Pulmonary artery endothelial cell (primary cell): Measurements from ENCODE around the gene ZNF775. TPM values are rescaled to one million over a fixed set of nuclear protein-coding genes. Genes with fewer than 3 reads are reported as not detected.
"Not testable (repeated sequence)": the region's sequence is repeated elsewhere in the genome, so short reads cannot be mapped to it uniquely, and the experiment has no call there.

Experiments used
- DNase-seq: peaks from one replicate; pipeline ENCODE4 v3.0.0-alpha.2; 2011; ENCODE audit warnings: low read depth, low spot score
- total RNA-seq: library from RNA; depleted of rRNA; stranded (reverse); fragments of >200 nt; gene quantifications from 2 replicates; pipeline ENCODE4 v1.2.3, GENCODE V29; 2014

ZNF775 gene
- total RNA-seq, 1 donor from 2014 or later = 9.2 TPM

DNA sequence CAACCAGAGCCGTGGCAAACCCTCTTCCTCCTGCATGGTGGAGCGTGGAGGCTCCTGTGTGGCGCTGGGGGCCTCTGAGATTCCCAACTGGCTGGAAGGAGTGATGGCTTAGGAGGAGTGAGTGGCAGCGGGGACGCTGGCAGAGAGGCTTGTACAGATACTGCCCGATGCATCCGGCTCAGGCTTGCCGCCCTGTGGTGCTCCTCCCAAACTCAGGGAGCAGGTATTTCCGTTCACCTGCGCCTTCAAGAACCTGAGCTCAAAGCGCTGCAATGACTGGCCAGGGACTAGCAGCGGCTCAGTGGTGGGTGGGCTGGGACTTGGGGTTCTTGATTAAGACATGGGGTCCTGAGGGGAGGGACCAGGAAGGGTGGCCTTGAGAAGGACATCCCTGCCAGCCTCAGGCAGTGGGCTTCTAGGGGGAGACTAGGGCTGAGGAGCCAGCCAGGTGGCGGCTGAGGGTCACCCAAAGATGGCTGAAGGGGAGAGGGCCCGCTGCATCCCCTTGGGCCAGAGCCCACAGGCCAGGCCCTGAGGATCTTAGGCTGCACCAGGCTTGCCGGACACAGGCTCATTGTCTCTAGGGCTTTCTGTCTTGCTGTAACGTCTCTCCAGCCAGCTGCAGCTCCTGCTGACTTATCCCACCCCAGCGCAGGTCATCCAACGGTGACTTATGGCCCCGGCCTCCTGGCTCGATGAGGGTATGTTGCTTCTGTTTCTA, 3.2 kb downstream of the ZNF775 start:
- no peak for DNase-seq

DNA sequence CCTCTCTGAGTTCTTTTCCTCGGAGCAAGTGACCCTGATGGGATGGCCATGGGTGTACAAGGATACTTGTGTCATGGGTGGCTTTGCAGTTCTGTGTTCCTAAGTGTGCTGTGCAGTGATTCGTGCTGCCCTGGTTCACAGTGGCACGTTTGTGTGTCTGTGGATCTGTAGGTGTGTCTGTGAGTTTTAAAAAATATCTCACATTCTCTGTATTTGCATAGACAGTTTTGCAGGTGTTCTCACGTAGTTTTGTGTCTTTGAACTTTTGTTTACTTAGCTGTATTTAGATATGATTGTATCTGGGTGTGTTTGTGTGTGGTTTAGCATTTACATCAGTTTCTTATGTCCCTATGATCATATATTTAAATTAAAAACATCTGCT, 3.7 kb downstream of the ZNF775 start:
- DNase-seq = no peak

DNA sequence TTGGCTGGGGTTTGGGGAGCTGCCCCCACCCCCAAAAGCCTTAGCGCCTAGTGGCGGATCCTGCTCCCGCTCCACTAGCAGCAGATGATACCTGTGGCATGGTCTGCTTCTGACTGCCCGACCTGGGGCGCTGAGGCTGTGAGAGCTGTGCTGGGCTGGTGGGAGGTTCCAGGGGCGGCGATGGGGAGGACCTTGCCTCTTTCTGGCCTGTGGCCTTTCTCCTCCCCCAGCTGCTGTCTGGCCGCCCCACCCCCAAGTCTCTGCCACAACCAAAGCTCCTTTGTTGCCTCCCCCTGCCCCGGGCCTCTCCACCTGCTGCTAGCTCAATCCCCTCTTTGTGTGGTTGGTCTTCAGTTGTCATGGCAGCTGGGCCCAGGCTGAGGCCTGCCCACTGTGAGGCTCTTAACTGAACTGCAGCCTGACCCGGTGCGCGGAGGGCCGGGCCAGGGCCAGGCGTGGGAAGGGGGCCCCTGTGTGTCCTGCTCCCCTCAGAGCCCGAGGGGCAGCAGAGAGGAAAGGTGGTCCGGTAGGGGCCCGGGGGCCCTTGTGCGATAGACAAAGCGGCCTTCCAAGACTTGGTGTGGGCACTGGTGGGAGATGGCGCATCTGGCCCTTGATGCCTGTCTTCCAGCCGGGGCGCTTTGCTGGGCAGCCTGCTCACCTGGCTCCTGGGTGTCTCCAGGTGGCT, 4.7 kb downstream of the ZNF775 start:
- no peak for DNase-seq

DNA sequence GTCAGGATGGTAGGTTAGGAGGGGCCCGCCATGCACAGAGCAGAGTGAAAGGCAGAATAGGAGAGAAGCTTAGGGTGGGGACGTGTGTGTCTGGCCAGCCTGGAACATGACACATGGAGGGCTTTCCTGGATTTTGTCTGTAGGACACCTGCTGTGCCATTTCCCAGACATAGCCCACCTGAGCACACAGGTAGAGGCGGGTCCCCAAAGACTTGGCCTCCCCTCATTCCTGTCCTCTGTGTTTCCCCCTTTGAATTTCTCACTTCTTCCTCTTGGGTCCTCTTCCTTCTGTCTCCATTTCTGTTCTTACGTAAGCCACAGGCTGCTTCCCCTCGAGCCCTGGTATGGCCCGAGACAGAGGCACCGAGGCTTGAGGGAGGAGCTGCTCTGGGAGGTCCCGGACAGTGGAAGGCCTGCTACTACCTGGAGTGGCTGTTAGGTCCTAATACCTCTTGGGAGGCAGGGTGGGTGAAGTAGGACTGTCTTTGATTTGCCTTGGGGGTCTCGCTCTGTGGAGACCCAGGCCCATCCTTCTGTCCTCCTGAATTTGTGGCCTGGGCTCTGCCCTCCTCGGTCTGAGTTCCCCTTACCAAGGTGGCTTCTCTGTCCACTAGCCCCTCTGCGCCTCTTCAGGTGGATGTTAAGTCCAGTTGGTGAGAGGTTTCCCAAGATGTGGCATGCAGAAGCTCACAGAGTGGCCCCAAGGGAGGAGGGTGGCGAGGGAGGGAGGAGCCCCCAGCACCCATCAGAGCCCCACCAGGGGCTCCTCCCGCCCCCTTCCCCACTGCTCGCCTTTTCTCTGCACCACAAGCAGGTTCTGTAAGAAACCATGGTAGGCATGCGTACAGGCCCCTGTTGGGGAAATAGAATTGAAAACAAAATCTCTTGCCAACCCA, 5.5 kb downstream of the ZNF775 start:
- DNase-seq = no peak

DNA sequence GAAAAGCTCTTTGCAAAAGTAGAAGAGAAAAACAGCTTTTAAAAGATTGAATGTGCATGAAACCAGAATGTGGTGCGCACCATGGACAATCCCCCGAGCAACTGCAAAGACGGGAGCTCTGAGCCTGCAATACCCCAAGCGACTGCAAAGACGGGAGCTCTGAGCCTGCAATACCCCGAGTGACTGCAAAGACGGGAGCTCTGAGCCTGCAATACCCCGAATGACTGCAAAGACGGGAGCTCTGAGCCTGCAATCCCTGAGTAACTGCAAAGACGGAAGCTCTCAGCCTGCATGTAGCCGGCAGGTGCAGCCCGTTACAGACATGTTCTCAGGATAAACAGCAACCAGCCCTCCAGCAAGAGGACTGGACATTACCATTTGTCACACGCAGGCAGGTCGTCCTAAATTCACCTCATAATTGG, 6.2 kb downstream of the ZNF775 start:
- no peak for DNase-seq

DNA sequence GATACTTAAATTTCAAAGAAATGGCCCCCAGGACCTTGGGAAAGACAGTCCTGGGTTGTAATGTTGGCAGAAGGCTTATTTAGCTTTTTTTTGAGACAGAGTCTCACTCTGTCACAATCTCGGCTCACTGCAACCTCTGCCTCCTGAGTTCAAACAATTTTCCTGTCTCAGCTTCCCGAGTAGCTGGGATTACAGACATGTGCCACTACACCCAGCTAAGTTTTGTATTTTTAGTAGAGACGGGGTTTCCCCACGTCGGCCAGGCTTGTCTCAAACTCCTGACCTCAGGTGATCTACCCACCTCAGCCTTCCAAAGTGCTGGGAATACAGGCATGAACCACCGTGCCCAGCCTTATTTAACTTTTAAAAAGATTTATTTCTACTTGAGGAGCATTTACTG, 6.8 kb downstream of the ZNF775 start:
- not testable (repeated sequence) for DNase-seq

DNA sequence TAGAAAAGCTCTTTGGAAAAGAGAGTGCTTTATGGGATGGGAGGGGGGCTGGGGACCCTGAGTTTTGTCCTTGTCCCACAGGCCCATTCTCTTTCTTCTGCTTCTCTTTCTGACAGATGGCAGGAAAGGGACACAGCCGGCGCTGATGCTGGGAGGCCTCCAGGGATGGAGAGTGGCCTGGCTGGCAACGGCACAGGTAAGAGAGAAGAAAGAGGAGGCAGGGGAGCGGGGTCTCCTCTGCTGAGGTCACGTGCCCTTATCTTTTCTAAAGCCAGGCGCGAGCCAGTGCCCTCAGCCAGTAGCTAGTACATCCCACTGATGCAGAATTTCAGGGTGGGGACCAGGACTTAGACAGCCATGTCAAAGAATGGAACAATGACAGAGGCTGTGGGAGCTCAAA, 9.2 kb downstream of the ZNF775 start:
- DNase-seq = no peak

DNA sequence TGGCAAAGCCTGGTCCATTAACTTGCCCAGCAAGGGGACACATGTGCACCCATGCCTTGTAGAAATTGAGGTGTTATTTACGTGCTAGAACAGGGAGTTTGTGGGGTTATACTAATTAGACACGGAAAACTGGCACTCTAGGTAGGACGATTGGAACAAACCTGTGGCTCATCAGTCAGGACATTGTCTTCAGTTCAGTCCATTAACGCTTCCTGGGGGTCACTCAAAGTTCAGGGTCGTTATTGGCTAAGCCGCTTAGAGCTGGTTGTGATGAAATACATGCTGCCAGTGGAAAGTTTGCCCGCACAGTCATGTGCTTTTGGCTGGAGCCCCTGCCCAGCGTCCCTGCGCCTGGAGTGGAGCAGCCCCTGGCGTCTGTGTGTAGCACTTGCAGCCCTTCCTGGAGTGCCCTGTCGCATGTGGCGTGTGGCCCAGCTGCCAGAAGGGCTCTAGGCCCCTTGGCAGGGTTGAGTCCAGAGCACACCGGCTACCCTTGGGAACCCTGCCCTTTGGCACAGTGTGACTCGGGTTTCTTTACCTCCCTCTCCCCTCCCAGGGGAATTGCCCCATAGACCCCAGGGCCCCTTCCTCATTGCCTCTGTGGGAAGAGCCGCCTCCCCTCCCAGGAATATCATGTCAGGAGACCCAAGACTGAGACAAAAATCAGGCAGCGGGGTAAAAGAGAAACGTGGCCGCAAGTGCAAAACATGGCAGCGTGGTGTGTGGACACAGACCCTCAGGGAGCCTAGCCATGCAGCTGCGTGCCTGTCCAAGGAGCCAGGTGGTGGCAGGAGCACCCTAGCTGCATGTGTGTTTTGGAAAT, 9.8 kb downstream of the ZNF775 start:
- DNase-seq = no peak

DNA sequence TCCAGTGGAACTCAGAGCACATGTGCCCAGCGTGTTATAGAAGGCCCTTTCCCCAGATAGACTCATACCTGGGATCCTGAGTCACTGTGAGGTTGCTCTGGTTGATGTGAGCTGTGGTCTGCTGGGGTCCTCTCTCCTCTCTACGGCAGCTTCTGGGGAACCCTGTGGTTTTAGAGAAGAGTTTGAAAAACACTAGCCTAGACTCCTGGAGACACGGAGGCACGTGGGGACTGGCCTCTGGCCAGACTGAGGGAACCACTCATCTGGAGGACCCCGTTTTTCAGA, 10.3 kb downstream of the ZNF775 start:
- no peak for DNase-seq

DNA sequence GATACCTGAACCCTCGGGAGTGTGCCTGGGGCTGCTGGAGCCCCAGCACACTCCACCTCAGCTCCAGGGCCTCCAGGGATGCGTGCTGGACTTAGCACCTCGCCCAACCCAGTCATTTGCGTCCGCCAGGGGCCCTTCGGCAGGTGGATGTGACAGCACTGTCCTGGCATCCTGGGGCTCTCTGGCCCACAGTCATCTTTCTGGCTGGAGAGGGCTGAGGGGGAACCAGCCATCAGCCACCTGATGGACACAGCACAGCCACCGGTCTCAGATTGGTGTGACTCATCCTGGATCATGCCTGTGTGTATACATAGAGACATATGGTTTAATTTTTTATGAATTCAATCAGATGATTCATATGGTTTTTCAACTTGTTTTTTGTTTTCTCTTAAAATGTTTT, 11.1 kb downstream of the ZNF775 start:
- DNase-seq = no peak

DNA sequence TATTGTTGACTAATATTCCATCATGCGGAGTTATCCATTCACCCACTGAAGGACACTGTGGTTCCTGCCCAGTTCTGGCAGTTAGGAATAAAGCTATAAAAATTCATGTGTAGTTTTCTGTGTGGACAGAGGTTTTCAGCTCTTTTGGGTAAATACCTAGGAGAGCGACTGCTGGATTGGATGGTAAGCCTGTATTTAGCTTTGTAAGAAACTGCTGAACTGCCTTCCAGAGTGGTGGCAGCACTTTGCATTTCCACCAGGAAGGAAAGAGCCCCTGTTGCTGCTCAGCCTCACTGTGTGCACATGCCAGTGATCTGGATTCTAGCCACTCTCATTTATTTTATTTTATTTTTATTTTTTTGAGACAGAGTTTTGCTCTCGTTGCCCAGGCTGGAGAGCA, 14.2 kb downstream of the ZNF775 start:
- no peak for DNase-seq

DNA sequence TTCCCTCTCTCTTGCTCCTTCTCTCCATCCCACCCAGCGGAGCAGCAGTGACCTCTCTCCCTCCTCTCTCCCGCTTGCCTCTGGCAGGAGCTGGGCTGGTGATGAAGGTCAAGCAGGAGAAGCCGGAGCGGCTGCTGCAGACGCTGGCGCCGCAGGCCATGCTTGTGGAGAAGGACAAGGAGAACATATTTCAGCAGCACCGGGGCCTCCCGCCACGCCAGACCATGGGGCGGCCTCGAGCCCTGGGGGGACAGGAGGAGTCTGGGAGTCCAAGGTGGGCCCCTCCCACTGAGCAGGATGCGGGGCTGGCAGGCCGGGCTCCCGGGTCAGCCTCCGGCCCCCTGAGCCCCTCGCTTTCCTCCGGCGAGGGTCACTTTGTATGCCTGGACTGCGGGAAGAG, 17.3 kb downstream of the ZNF775 start:
- no peak for DNase-seq

DNA sequence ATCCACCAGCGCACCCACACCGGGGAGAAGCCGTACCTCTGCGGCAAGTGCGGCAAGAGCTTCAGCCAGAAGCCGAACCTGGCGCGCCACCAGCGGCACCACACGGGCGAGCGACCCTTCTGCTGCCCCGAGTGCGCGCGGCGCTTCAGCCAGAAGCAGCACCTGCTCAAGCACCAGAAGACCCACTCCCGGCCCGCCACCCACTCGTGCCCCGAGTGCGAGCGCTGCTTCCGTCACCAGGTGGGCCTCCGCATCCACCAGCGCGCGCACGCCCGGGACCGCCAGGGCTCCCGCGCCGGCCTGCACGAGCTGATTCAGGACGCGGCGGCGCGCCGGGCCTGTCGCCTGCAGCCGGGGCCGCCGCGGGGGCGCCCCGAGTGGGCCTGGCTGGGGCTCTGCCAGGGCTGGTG, 17.7 kb downstream of the ZNF775 start:
- DNase-seq = no peak

DNA sequence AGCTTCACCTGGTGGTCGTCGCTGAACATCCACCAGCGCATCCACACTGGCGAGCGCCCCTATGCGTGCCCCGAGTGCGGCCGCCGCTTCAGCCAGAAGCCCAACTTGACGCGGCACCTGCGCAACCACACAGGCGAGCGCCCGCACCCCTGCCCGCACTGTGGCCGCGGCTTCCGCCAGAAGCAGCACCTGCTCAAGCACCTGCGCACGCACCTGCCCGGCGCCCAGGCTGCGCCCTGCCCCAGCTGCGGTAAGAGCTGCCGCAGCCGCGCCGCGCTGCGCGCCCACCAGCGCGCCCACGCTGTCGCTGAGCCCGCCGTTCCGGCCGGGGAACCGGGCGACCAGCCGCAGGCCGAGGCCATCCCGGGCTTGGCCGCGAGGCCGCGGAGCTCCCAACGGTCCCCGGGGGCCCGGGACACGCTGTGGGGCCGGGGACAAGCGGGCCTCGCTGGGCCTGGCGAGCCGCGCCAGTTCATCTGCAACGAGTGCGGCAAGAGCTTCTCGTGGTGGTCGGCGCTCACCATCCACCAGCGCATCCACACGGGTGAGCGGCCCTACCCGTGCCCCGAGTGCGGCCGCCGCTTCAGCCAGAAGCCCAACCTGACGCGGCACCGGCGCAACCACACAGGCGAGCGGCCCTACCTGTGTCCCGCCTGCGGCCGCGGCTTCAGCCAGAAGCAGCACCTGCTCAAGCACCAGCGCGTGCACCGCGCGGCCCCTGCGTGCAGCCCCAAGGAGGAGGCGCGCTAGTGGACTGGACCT, 18.4 kb downstream of the ZNF775 start:
- no peak for DNase-seq

DNA sequence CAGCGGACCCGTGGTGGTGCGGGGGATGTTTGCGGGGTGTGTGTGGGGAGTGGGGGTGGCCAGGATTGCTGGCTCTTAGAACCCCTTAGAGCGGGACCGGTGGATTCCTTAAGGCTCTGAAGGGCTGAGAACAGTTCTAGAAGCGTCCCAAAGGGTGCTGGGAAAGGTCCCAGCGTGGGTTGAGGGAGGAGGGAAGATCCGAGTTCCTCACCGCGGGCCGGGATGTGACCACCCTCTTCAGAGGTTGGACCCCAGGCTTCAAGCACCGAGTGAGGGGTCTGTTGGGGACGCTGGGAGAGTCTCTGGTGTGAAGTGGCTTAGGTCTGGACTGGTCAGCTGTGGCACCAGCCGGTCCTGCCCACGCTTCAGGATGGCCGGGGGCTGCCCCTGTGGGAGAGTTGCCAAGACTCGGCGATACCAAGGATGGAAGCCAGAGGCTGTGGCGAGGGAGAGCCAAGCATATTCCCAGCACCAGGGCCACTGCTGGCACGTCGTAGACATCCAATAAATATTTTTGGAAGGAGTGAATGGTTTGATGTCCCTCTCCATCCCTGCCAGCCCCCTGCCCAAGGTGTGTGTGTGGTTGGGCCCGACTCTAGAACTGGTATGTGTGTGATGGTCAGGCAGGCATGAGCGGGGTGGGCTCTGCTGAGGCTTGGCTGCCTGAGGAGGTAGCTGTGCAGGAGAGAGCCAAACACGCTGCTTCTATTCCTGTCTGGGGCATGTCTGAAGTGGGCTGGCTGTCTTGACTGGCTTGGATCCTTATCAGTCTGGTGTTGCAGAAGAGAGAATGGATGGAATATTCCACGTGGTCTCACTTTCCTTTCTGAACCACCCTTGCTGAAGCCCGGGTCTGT, 19.2 kb downstream of the ZNF775 start:
- DNase-seq = no peak

DNA sequence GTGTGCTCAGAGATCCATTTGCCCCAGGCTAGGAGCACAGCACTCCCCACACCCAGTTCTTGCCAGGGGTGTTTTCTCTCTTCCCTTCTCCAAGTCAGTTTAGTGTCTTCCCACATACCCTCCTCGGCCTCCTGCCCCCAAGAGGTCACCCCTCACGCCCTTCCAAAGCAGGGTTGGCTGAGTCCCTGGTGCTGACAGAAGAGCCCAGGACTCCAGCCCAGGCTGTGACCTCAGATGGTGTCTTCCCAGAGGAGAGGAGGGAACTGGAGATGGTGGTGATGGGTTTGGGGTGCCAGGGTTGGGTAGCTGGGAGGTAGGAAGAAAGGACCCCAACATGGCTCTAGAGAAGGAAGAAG, 19.8 kb downstream of the ZNF775 start:
- no peak for DNase-seq

DNA sequence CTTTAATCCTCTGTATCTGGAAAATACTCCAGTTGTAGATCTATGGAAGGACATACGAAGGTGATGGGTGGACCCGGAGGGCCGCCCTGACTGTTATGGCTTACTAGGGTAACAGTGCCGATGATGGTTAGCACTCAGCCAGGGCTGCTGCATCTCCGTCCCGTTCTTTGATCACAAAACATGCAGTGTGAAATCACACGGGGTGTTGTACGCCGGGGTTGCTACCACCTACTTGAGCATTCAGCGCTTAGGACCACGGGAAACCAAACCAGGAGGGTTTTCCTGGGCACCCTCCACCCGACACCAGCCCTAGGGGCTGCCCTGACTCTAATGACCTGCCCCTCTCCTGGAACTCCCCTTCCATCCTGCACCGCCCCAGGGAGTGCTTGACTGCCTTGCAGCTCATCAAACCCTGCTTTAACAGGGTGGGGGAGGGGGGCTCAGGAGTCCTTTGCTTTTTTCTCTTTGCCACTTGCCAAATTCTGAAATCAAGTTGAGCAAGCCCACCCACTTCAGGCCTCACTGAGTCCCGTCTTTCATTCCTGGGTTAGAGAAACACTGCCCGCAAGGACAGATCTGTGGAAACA, 20.4 kb downstream of the ZNF775 start:
- no peak for DNase-seq

DNA sequence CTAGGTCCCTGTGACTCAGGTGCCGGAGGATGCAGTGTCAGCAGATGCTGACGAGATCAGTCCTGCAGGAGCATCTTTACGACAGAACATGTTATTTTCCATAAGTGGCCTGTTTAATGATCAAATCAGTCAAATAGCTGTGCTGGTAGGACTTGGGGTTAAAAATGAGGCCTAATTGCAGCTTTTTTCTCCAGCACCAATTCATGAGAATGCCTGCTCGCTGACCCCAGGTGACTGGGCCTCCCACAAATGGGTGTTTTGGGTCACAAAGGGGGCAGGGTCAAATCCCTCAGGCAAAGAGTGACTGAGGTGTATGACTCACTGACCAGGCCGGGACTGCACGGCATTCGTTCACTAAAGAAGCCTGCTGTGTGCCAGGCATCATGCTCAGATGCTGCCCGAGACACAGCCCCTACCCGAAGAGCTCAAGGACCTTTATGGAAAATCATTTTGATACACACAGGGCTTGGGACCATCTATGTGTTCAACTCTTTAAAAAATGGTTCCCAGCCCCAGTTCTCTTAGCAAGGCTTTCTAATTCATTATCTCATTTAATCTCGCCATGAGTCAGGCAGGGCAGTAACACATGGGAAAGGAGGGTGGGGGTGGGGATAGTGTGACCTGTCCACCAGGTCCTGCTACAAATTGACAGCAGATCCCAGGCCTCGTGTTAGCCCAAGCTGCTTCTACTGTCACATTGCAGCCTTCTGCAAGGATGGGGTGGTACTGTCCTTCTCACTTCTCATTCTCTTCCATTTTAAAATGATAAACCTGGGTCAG, 21.1 kb downstream of the ZNF775 start:
- no peak for DNase-seq
